HAP-1 (cell line): ENCODE data around the gene GIGYF1.
A peak's percentile ranks its signal among the peaks of the same experiment; 100 is the strongest.
"Not testable (repeated sequence)": the region's sequence is repeated elsewhere in the genome, so short reads cannot be mapped to it uniquely, and the experiment has no call there.

Experiments
- DNase-seq, 2 experiments: peaks; one replicate each; pipeline ENCODE4 v3.0.0-alpha.2; 2016 to 2020; ENCODE audit warnings: low spot score in 2 of 2
- H3K27me3 ChIP-seq: fragments of 250-450 bp; sonication (Bioruptor Pico); 2 replicates; pipeline ENCODE4 v1.5.1; 2020; ENCODE audit warnings: low read depth, mild to moderate bottlenecking, moderate library complexity
- H3K36me3 ChIP-seq: fragments of 250-450 bp; sonication (Bioruptor Pico); replicated peaks from 2 replicates; pipeline ENCODE4 v1.5.1; 2020; ENCODE audit warnings: mild to moderate bottlenecking
- H3K4me1 ChIP-seq: fragments of 250-450 bp; sonication (Bioruptor Pico); 2 replicates; pipeline ENCODE4 v1.5.1; 2020; ENCODE audit warnings: mild to moderate bottlenecking
- H3K4me3 ChIP-seq: fragments of 250-450 bp; sonication (Bioruptor Pico); 2 replicates; pipeline ENCODE4 v1.5.1; 2020; ENCODE audit warnings: mild to moderate bottlenecking, moderate library complexity
- H3K9me3 ChIP-seq: fragments of 250-450 bp; sonication (Bioruptor Pico); 2 replicates; pipeline ENCODE4 v1.5.1; 2020; ENCODE audit warnings: mild to moderate bottlenecking, moderate library complexity
- in situ Hi-C: fragments of 300-500 bp; cut with MboI; formaldehyde crosslinking; loops from 3 replicates; pipeline ENCODE4 v1.14.3; 2020; ENCODE audit warnings: low sequenced_read_pairs, inconsistent platforms, mixed read lengths

GIGYF1 gene

DNA sequence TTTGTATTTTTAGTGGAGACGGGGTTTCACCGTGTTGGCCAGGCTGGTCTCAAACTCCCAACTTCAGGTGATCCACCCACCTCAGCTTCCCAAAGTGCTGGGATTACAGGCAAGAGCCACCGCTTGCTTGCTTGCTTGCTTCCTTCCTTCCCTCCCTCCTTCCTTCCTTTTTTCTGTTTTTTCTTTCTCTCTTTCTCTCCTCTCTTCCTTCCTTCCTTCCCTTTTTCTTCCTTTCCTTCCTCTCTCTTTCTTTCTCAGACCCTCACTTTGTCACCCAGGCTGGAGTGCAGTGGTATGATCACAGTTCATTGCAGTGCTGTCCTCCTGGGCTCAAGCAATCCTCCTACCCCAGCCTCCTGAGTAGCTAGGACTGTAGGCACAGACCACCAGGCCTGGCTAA is 7.0 kb upstream of the GIGYF1 start:
- DNase-seq, H3K36me3 ChIP-seq, H3K27me3 ChIP-seq, H3K4me1 ChIP-seq, H3K9me3 ChIP-seq, H3K4me3 ChIP-seq, in situ Hi-C loops: not testable (repeated sequence)

DNA sequence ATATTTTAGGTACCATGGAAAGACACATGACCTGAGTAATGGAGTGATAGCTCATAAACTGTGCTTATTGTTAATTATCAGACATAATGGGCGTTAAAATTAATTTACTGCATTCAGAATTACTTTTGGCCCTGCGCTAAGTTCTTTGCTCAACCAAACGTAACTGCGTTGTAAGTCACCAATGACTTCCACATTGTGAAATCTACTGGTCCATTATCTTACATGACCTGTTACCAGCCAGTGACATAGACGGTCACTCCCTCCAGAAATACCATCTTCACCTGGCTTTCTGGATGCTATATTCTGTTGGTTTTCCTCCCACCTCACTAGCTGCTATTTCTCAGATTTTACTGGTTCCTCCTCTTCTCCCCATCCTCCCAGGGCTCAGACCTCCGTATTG is 5.0 kb upstream of the GIGYF1 start:
- Histone ChIP-seq H3K4me3 (no peak overlapping the region), H3K9me3 (no peaks in the 10 kb centered on the region), H3K36me3 (no peaks in the 10 kb centered on the region), H3K4me1 (peaks cover 8% of the 10 kb centered on the region; the same call in 1 of the 2 replicates), H3K27me3 (no peaks in the 10 kb centered on the region; the same call in 1 of the 2 replicates)
- DNase-seq: no peak
- in situ Hi-C loops: no loop called here

DNA sequence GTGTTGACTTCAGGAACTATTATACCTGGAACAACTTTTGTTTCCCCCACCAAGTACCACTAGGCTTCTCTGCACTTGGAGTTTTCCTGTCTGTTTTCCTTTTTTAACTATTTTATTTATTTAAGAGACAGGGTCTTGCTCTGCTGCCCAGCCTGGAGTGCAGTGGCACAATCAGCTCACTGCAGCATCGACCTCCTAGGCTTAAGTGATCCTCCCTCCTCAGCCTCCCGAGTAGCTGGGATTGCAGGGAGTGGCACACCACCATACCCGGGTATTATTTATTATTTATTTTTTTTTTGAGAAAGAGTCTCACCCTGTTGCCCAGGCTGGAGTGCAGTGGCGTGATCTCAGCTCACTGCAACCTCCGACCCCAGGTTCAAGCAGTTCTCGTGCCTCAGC is 2.1 kb upstream of the GIGYF1 start:
- no peaks in the 10 kb centered on the region for H3K9me3 ChIP-seq
- in situ Hi-C loops: no loop called here
- H3K36me3 ChIP-seq: peaks cover 1% of the 10 kb centered on the region
- H3K4me3 ChIP-seq: no peak overlapping the region
- peaks cover 21% of the 10 kb centered on the region for H3K4me1 ChIP-seq
- no peak for DNase-seq
- no peaks in the 10 kb centered on the region; the same call in 1 of the 2 replicates for H3K27me3 ChIP-seq

DNA sequence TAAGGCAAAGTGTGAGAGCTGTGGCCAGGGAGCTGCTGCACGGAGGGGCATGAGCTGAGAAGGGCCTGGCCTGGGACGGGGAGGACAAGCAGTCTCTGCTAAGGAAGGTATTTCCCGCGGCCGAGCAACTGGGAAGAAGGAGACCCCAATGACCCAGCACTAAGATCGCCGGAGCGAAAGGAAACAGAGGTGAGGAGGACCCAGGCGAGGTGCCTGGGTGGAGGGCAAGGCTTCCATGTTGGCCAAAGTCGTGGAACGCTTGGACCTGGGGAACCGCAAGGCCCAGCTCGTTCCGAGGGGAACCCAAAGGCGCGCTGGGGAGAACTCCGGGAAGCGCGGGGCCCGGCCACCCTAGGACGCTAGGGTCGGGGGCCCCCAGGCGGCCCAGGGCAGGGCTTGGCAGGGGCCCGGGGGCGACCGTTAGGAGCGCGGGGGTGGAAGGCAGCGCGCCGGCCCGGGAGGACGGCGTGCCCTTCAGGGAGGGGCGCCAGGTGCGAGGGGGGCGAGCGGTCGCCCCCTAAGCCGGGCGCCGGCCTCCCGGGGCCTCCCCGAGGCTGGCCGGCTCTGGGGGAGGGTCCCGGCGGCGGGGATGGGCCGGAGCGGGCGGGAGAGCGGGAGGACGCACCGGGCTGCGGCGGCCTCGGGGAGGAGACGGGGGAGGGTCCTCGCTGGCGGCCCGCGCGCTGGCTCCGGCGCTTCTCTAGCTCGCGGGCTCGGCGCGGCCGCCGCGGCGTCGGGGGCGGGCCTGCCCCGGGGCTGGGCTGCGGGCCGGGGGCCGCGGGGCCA is 545 bp downstream of the GIGYF1 start:
- peaks cover 21% of the 10 kb centered on the region for H3K4me1 ChIP-seq
- DNase-seq: no peak
- no peaks in the 10 kb centered on the region for H3K27me3 ChIP-seq
- H3K9me3 ChIP-seq: no peaks in the 10 kb centered on the region
- peak overlapping the region; percentile 74 for H3K4me3 ChIP-seq
- peaks cover 18% of the 10 kb centered on the region for H3K36me3 ChIP-seq
- in situ Hi-C loops: no loop called here

DNA sequence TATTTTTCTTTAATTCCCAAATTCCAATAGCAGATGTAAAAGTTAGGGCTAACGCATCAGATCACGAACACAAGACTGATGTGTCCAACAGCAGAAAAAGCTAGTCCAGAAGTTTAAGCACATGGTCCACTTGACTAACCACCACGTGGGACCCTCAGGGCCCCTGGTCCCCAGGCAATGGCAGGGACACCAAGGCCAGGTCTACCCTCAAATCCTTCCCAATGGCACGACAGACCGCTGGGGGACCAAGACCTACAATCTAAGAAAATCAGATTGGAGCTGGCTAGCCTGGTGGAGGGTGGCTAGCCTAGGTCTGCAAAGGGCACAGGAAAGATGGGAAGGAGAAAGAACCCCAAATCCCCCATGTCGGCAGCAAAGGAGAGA is 1.5 kb downstream of the GIGYF1 start:
- peaks cover 28% of the 10 kb centered on the region for H3K36me3 ChIP-seq
- H3K27me3 ChIP-seq: no peaks in the 10 kb centered on the region
- H3K4me1 ChIP-seq: peaks cover 21% of the 10 kb centered on the region
- in situ Hi-C loops: no loop called here
- peak overlapping the region; percentile 74 for H3K4me3 ChIP-seq
- H3K9me3 ChIP-seq: no peaks in the 10 kb centered on the region
- DNase-seq: no peak

DNA sequence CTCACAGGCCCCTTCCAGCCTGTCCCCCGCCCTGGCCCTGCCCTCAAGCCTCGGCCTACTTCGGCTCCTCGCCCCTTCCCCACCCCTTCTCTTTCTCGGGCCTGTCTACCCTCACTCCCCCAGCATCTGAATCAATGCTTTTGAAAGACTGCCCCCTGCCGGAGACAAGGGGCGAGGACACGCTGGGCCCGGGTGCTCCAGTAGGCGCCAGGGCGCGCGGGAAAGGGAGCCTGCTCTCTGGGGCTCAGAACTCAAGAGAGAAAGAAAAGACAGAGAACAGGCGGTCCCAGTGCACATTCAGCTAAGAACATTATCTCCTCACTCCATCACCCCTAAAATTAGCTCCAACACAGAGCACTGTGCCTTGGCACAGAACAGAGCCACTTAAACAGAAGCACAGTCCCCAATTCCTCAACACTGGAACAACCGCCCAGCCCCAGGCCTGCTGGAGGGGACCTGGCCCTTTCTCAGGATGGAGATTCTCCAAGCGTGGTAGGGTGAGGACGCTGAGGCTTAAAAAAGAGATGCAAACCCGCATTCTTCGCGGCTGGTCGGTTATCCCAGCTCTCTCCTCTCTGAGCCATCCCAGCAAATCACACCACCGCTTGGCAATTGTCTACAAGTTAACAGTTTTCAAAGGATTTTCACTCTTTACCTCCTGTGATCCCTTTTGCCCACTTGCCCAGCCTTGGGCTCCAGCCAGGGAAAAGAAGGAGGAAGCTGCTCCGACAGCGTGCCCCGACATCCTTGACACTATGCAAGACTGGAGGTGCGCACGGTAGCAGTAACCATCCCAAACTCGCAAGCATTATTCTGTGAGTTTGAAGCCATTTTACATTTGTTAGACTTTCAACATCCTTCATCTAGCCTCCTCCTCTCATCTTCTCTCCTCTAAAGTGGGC is 2.1 kb downstream of the GIGYF1 start:
- Histone ChIP-seq H3K4me1 (peaks cover 21% of the 10 kb centered on the region), H3K27me3 (no peaks in the 10 kb centered on the region), H3K36me3 (peaks cover 32% of the 10 kb centered on the region), H3K9me3 (no peaks in the 10 kb centered on the region), H3K4me3 (peak overlapping the region; percentile 74)
- in situ Hi-C loops: no loop called here
- peak; percentile 76 to 92 for DNase-seq

DNA sequence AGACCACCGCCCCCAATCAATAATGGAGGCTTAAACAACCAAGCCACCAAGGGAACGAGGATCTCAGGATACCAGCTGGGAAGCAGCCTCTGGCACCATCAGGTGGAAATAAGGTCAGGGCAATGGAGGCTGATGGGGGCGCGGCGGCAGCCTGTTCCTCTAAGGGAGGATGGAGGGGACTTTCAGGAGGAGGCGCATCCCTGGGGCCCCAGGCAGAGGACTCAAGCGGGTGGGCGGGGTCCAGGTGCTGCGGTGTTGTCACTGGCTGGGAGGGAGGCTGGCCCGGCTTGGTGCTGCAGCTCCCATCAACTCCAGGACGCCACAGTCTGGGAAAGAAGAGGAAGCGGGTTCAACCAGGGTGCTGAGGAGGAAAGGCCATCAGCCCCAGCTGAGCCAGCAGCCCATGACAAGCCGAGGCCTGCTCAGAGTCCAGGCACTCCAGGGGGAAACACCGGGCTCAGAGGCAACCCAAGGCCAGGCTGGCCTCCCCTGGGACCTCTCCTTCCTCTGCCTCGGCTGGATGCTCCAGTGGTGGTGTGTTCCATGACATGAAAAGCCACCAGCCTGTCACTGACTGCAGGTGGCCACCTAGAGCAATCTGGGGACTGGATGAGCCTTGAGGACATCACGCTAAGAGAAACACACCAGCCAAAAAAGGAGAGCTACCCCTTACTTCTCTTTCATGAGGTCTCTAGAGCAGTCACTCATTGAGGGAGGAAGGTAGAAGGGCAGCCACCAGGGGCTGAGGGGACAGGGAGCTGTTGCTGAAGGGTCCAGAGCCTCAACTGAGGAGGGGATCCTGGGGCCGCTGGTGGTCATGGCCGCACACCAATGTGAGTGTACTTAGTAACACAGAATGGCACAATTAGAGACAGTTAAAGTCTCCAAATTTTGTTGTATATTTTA is 4.6 kb downstream of the GIGYF1 start:
- in situ Hi-C loops: no loop called here
- Histone ChIP-seq H3K27me3 (no peaks in the 10 kb centered on the region), H3K4me1 (peaks cover 14% of the 10 kb centered on the region), H3K4me3 (no peak overlapping the region), H3K9me3 (no peaks in the 10 kb centered on the region), H3K36me3 (peaks cover 55% of the 10 kb centered on the region)
- DNase-seq: no peak

DNA sequence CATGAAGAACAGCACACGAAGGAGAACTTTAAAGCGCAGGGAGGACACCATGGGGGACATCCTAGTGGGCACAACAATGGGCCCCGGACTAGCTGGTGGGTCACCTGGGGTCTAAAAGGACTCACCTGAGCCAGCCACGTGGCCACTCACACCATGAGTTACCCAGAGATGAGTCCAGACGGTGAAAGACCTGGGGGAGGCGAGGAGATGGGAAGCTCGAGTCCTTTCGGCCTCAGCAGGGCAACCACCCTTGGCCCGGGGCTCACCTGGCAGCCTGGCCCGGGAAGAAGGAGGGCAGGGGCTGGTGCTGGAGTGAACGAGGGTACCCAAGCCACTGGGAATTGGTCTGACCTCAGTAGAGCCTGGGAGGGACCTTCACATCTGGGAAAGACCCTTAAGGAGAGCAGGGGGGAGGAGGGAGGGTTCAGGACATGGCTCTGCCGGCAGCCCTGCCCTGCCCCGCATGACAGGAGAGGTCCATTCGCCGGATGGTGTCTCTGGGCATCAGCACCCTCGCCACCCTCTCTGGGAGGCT is 5.7 kb downstream of the GIGYF1 start:
- Histone ChIP-seq H3K36me3 (peaks cover 66% of the 10 kb centered on the region), H3K4me1 (peaks cover 13% of the 10 kb centered on the region), H3K9me3 (no peaks in the 10 kb centered on the region), H3K27me3 (no peaks in the 10 kb centered on the region), H3K4me3 (no peak overlapping the region)
- DNase-seq: no peak
- in situ Hi-C loops: no loop called here

DNA sequence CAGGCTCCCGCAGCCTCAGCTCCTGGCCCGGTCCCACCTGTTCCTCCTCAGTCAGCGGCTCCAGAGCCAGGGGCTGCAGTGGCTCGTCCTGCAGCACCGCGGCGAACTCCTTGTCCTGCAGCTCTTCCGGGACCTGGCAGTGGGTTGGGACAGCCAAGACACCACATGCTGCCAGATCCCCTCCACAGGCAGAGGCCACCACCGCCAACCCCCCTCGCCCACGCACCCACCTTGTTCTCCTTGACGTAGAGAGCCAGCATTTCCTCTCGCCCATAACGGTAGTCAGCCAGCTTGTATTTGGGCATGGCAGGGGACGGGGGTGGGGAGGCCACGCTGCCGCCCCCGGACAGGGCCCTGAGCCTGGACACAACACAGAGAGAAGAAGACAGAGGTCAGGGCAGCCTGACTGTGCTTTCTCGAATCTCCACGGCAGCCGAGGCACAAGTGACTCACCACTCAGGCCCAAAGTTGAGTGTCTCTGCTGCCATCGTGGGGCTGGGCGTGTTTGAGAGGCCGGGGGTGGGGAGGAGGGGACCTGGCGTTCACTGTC is 6.2 kb downstream of the GIGYF1 start:
- DNase-seq: no peak
- Histone ChIP-seq H3K36me3 (peaks cover 72% of the 10 kb centered on the region), H3K27me3 (no peaks in the 10 kb centered on the region), H3K4me1 (peaks cover 13% of the 10 kb centered on the region), H3K4me3 (no peak overlapping the region), H3K9me3 (no peaks in the 10 kb centered on the region)
- in situ Hi-C loops: no loop called here

DNA sequence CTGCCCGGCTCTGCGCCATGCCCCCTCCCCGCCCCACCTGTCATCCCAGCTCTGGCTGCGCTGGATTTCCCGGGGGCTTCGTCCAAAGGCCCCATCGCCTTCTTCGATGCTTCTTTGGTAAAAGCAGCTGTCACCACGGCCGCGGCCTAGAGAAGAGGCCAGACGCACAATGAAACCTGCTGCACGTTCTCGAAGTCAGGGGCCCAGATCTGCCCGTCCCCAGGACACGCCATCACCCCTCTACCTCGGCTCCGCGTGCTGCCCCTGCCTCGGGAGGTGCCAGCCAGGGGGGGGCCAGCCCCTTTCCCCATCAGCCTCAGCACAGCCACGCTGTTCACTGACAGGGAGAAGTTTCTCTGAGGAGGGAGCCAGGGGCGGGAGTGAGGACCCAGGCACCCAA is 6.8 kb downstream of the GIGYF1 start:
- Histone ChIP-seq H3K4me3 (no peak overlapping the region), H3K4me1 (peaks cover 9% of the 10 kb centered on the region), H3K9me3 (no peaks in the 10 kb centered on the region), H3K36me3 (peaks cover 77% of the 10 kb centered on the region), H3K27me3 (no peaks in the 10 kb centered on the region)
- in situ Hi-C loops: no loop called here
- DNase-seq: no peak

DNA sequence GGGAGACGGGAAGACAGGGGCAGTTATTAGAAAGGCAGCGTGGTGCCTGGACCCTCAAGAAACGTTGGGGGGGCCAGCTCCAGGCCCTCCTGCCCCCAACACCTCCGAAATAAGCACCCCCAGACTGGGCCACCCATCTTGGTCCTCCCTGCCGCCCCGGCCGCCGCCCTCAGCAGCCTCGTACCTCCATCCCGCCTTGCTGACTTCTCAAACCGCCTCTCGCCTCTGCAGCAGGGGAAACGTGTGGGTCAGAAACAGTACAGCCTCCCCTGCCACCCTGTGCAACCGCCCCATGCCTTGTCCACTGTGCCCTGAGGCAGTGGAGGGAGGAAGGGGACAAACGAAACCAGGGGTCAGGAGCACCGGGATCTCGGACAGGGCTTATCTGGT is 7.2 kb downstream of the GIGYF1 start:
- in situ Hi-C loops: no loop called here
- no peaks in the 10 kb centered on the region for H3K9me3 ChIP-seq
- H3K4me1 ChIP-seq: peaks cover 4% of the 10 kb centered on the region
- no peaks in the 10 kb centered on the region for H3K27me3 ChIP-seq
- no peak overlapping the region for H3K4me3 ChIP-seq
- peaks cover 82% of the 10 kb centered on the region for H3K36me3 ChIP-seq
- DNase-seq: no peak

DNA sequence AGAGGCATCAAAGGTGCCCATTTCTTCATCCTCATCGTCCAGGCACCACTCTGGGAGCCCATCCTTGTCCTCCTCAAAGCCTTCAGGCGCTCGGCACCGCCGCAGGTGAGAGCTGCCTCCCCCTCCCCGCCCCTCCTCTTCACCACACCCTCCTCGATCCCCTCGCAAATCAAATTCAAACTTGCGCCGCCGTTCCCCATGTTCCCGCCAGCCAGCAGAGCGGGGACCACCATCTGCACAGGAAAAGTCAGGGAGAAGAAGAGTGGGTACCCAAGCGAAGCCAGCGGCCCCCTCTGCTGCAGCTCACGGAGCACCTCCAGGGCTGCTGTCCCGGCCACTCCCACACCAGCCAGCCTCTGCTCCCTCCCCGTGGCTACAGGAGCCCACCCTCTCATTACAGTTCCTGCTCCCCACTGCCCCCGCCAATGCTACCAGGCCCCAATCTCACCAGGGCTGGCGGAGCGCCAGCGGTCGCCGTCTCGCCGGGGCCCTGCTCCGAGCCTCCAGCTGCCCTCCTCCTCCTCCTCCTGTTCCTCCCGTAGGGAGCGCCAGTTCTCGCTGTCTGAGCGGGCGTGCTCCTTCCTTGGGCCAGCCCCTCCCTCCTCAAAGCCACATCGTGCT is 7.7 kb downstream of the GIGYF1 start:
- peaks cover under 1% of the 10 kb centered on the region for H3K4me1 ChIP-seq
- no peak for DNase-seq
- no peaks in the 10 kb centered on the region for H3K27me3 ChIP-seq
- no peak overlapping the region for H3K4me3 ChIP-seq
- peaks cover 86% of the 10 kb centered on the region for H3K36me3 ChIP-seq
- in situ Hi-C loops: no loop called here
- no peaks in the 10 kb centered on the region for H3K9me3 ChIP-seq
